ENCODE results near the gene NPW.

NPW gene

DNA sequence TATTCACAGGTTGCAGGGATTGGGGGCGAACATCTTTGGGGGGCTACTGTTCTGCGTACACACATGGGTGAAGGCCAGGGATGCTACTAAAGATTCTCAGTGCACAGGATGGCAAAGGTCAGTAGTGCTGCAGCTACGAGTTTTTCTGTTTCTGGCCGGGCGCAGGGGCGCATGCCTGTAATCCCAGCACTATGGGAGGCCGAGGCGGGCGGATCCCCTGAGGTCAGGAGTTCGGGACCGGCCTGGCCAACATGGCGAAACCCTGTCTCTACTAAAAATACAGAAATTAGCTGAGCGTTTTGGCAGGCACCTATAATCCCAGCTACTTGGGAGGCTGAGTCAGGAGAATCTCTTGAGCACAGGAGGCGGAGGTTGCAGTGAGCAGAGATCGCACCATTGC is 6.1 kb upstream of the NPW start:
- POLR2A ChIA-PET = interaction anchor here (1.9 kb wide), 1 partner anchor 142 kb away, joined by 5 read pairs; the partner anchor contains the start of gene TRAF7

DNA sequence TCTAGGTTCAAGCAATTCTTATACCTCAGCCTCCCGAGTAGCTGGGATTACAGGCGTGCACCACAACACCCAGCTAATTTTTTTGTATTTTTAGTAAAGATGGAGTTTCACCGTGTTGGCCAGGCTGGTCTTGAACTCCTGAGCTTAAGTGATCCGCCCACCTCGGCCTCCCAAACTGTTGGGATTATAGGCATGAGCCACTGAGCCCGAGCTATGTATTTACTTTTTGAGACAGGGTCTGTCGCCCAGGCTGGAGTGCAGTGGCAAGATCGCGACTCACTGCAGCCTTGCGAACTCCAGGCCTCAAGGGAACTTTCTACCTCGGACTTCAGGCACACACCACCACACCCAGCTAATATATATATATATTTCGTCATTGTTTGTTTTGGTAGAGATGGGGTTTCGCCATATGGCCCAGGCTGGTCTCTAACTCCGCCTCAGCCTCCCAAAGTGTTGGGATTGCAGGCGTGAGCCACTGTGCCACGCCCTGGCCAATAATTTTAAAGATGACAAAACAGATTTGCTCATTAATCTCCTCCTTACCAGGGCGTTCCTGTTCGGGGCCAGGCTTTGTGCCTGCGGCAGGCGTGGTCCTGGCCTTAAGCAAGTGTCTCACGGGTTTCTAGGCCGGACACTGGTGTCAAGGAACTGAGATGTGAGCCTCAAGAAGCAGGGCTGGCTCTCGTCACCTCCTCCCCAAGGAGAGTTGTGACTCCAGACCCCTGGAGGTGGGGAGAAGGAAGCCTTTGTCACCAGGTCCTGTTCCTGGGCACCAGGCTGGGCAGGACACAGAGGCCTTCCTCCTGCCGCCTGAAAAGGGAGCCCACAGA is 4.3 kb upstream of the NPW start:
- no peak for DNase-seq (ENCODE audit: extremely low spot score)
- TF ChIP-seq, protein P1, sequence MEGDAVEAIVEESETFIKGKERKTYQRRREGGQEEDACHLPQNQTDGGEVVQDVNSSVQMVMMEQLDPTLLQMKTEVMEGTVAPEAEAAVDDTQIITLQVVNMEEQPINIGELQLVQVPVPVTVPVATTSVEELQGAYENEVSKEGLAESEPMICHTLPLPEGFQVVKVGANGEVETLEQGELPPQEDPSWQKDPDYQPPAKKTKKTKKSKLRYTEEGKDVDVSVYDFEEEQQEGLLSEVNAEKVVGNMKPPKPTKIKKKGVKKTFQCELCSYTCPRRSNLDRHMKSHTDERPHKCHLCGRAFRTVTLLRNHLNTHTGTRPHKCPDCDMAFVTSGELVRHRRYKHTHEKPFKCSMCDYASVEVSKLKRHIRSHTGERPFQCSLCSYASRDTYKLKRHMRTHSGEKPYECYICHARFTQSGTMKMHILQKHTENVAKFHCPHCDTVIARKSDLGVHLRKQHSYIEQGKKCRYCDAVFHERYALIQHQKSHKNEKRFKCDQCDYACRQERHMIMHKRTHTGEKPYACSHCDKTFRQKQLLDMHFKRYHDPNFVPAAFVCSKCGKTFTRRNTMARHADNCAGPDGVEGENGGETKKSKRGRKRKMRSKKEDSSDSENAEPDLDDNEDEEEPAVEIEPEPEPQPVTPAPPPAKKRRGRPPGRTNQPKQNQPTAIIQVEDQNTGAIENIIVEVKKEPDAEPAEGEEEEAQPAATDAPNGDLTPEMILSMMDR (IDR thresholded peaks at IDR 0.05; ENCODE audit: control extremely low read depth, extremely low read depth, low read depth, missing control alignments) = no peak
- ChIA-PET POLR2A (interaction anchor here (0.6 kb wide), 1 partner anchor 146 kb away, joined by 4 read pairs; no protein-coding TSS in a partner anchor), CTCF (interaction anchor here (0.9 to 4.4 kb wide), 5 partner anchors 8 to 125 kb away, joined by 3 to 34 read pairs (median 5); no protein-coding TSS in a partner anchor)

More for the DNA sequence above, 6.1 kb upstream of the NPW start:
- TF ChIP-seq, protein P1 (IDR thresholded peaks at IDR 0.05; ENCODE audit: control extremely low read depth, extremely low read depth, low read depth, missing control alignments) = no peak
- CTCF ChIA-PET = interaction anchor here (0.7 to 4.4 kb wide), 5 partner anchors 10 to 140 kb away, joined by 3 to 34 read pairs (median 6); no protein-coding TSS in a partner anchor
- no peak for DNase-seq (ENCODE audit: extremely low spot score)

DNA sequence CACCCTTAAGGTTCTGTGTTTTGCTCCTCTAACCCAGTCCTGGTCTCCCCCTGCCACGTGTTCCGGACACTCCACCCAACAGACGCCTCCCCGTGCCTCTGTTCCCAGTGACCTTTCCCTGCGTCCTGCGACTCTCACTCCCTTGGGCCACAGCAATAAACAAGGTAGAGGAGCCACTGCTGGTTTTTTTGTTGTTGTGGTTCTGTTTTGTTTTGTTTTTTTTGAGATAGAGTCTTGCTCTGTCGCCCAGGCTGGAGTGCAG is 3.7 kb upstream of the NPW start:
- CTCF ChIA-PET = interaction anchor here (1.1 to 3.5 kb wide), 4 partner anchors 12 to 131 kb away, joined by 3 to 15 read pairs (median 4); no protein-coding TSS in a partner anchor
- POLR2A ChIA-PET = no interaction called here

DNA sequence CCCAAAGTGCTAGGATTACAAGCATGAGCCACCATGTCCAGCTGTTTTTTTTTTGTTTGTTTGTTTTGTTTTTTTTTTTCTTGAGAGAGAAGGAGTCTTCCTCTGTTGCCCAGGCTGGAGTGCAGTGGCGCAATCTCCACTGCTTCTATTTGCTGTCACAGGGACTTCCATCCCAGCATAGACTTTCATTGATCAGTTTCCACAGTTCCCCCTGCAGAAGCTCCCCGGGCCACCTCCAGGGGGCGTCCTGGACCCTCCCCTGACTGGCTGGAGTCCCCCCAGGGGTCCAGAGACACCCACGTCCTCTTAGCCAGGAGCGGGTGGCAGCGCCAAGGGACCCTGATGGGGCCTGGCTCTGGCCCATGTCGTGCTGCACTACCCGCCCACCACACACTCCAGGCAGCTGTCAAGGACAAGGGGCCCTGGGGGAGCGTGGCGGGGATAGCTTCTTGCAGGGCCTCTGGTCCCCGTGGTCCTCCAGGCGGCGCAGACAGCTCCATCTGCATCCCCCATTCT is 3.1 kb upstream of the NPW start:
- TF ChIP-seq, protein P1 (IDR thresholded peaks at IDR 0.05; ENCODE audit: control extremely low read depth, extremely low read depth, low read depth, missing control alignments) = peak; percentile 9
- DNase-seq (ENCODE audit: extremely low spot score) = no peak
- POLR2A ChIA-PET = interaction anchor here (0.5 to 0.7 kb wide), 2 partner anchors 139 to 211 kb away, joined by 5 to 8 read pairs; partner anchors contain the start of gene TRAF7
- CTCF ChIA-PET = interaction anchor here (1.1 to 3.5 kb wide), 4 partner anchors 11 to 131 kb away, joined by 3 to 15 read pairs (median 4); no protein-coding TSS in a partner anchor

More for the DNA sequence above, 3.7 kb upstream of the NPW start:
- TF ChIP-seq, protein P1 (IDR thresholded peaks at IDR 0.05; ENCODE audit: control extremely low read depth, extremely low read depth, low read depth, missing control alignments) = no peak
- no peak for DNase-seq (ENCODE audit: extremely low spot score)

GRCh38 chr16:2019921-2020831 is 591 bp downstream of the NPW start:
- TF ChIP-seq, protein P1 (IDR thresholded peaks at IDR 0.05; ENCODE audit: control extremely low read depth, extremely low read depth, low read depth, missing control alignments) = no peak
- ChIA-PET CTCF (interaction anchor here (1.3 to 7.1 kb wide), 5 partner anchors 11 to 133 kb away, joined by 4 to 78 read pairs (median 18); partner anchors contain the start of genes RAB26 and TRAF7), POLR2A (interaction anchor here (0.5 to 1.6 kb wide), 3 partner anchors 132 to 135 kb away, joined by 4 to 8 read pairs (median 5); partner anchors contain the start of gene TRAF7)
- DNase-seq (ENCODE audit: extremely low spot score) = no peak
